MM.1S (cell line): Measurements from ENCODE around the gene MRRF.

Experiments used
- DNase-seq: peaks from one replicate; pipeline ENCODE4 v3.0.0-alpha.2; 2015
- H2AFZ ChIP-seq: fragments of 300-600 bp; sonication (generic); 2 replicates; pipeline ENCODE4 v1.6.0; 2016; ENCODE audit warnings: antibody characterized with exemption, low read length
- H3F3A ChIP-seq: fragments of 300-600 bp; sonication (generic); 2 replicates; pipeline ENCODE4 v1.6.1; 2016; ENCODE audit warnings: mild to moderate bottlenecking, antibody characterized with exemption, low read length, moderate library complexity, mixed read lengths; ENCODE audit not compliant: insufficient read depth
- H3K27ac ChIP-seq: fragments of 300-600 bp; sonication (generic); 2 replicates; pipeline ENCODE4 v1.5.1; 2016; ENCODE audit warnings: mild to moderate bottlenecking, low read length
- H3K27me3 ChIP-seq: fragments of 300-600 bp; sonication (generic); replicated peaks from 2 replicates; pipeline ENCODE4 v1.6.0; 2016; ENCODE audit warnings: low read length; ENCODE audit not compliant: insufficient read depth
- H3K36me3 ChIP-seq: fragments of 300-600 bp; sonication (generic); replicated peaks from 2 replicates; pipeline ENCODE4 v1.6.1; 2016; ENCODE audit warnings: mild to moderate bottlenecking, low read length, mixed read lengths; ENCODE audit not compliant: insufficient read depth
- H3K4me1 ChIP-seq: fragments of 300-600 bp; sonication (generic); 2 replicates; pipeline ENCODE4 v1.6.1; 2016; ENCODE audit warnings: low read length, mixed read lengths
- H3K4me2 ChIP-seq: fragments of 300-600 bp; sonication (generic); 2 replicates; pipeline ENCODE4 v1.6.0; 2016; ENCODE audit warnings: low read depth, low read length
- H3K4me3 ChIP-seq: fragments of 300-600 bp; sonication (generic); 2 replicates; pipeline ENCODE4 v1.5.1; 2016; ENCODE audit warnings: low read length, mixed read lengths
- H3K79me2 ChIP-seq: fragments of 300-600 bp; sonication (generic); 2 replicates; pipeline ENCODE4 v1.6.1; 2016; ENCODE audit warnings: mixed run types, low read length, mixed read lengths
- H3K9ac ChIP-seq: fragments of 300-600 bp; sonication (generic); 2 replicates; pipeline ENCODE4 v1.6.1; 2016; ENCODE audit warnings: low read length, mixed read lengths
- H3K9me2 ChIP-seq: fragments of 300-600 bp; sonication (generic); replicated peaks from 2 replicates; pipeline ENCODE4 v1.6.1; 2016; ENCODE audit warnings: mild to moderate bottlenecking, low read length, mixed read lengths; ENCODE audit not compliant: insufficient read depth
- H3K9me3 ChIP-seq: fragments of 300-600 bp; sonication (generic); replicated peaks from 2 replicates; pipeline ENCODE4 v1.6.1; 2016; ENCODE audit warnings: mild to moderate bottlenecking, low read length, mixed read lengths; ENCODE audit not compliant: insufficient read depth
- H4K20me1 ChIP-seq: fragments of 300-600 bp; sonication (generic); 2 replicates; pipeline ENCODE4 v1.6.1; 2016; ENCODE audit warnings: mild to moderate bottlenecking, low read length, moderate library complexity, mixed read lengths; ENCODE audit not compliant: insufficient read depth
- EZH2 ChIP-seq: fragments of 300-600 bp; sonication (generic); optimal IDR thresholded peaks from 2 replicates; pipeline ENCODE3; 2017; ENCODE audit warnings: low read depth, mild to moderate bottlenecking, antibody characterized with exemption, low read length, mixed read lengths
- EZH2phosphoT487 ChIP-seq: fragments of 300-600 bp; sonication (generic); IDR thresholded peaks from 2 replicates; pipeline ENCODE4 v1.6.1; 2018; ENCODE audit warnings: antibody characterized with exemption, low read length
- TF ChIP-seq, protein P1 (sequence below): fragments of 300-600 bp; sonication (generic); IDR thresholded peaks from 2 replicates; pipeline ENCODE4 v1.5.1; 2016; ENCODE audit warnings: antibody characterized with exemption, low read length, mixed read lengths

The MRRF gene

DNA sequence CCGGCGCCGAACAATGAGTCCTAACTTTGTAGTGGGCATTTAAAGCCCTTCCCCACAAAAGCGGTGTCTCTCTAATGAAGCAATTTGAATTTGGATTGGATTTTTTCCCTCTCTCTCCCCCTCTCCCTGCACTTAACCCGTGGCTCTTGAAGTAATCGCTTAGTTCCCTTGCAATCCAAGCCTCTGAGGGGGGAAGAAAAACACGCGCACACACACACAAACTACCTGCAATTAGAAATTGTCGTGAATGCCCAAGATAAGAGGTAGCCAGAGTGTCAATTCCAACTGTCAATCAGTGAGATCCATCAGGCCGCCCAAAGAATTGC is 37.1 kb upstream of the MRRF start:
- H3K9me3 ChIP-seq = no peaks in the 10 kb centered on the region
- no peaks in the 10 kb centered on the region for H3K79me2 ChIP-seq
- H3K4me3 ChIP-seq = no peak overlapping the region
- H3F3A ChIP-seq = no peaks in the 10 kb centered on the region
- no peak overlapping the region for H2AFZ ChIP-seq
- H3K4me1 ChIP-seq = no peaks in the 10 kb centered on the region
- H3K4me2 ChIP-seq = no peak overlapping the region
- TF ChIP-seq EZH2phosphoT487 (no peak), EZH2 (no peak)
- TF ChIP-seq, protein P1, sequence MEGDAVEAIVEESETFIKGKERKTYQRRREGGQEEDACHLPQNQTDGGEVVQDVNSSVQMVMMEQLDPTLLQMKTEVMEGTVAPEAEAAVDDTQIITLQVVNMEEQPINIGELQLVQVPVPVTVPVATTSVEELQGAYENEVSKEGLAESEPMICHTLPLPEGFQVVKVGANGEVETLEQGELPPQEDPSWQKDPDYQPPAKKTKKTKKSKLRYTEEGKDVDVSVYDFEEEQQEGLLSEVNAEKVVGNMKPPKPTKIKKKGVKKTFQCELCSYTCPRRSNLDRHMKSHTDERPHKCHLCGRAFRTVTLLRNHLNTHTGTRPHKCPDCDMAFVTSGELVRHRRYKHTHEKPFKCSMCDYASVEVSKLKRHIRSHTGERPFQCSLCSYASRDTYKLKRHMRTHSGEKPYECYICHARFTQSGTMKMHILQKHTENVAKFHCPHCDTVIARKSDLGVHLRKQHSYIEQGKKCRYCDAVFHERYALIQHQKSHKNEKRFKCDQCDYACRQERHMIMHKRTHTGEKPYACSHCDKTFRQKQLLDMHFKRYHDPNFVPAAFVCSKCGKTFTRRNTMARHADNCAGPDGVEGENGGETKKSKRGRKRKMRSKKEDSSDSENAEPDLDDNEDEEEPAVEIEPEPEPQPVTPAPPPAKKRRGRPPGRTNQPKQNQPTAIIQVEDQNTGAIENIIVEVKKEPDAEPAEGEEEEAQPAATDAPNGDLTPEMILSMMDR = no peak
- DNase-seq = no peak
- H3K9ac ChIP-seq = no peak overlapping the region
- H3K27me3 ChIP-seq = peaks cover 21% of the 10 kb centered on the region
- H3K27ac ChIP-seq = no peak overlapping the region
- no peaks in the 10 kb centered on the region for H3K9me2 ChIP-seq
- no peaks in the 10 kb centered on the region for H4K20me1 ChIP-seq
- no peaks in the 10 kb centered on the region for H3K36me3 ChIP-seq

DNA sequence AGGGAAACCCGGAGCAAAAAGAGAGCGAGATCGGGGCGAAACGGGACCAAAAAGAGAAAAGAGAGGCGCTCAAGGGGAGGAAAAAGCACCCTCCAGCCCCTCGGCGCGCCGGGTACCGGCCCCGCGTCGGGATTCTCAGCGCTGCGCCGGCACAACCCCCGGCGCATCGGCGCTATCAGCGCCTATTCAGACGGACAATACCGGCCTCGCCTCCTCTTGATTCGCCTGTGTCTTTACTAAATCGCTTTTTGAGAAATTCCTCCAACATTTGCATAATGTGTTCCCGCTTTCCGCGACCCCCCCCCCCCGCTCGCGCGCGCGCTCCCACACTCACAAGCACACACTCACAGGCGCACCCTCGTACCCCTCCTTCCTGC is 36.5 kb upstream of the MRRF start:
- H3K4me3 ChIP-seq = peak overlapping the region; percentile 12; the same call in 1 of the 2 replicates
- H4K20me1 ChIP-seq = no peaks in the 10 kb centered on the region
- H3K4me2 ChIP-seq = peak overlapping the region; percentile 45; the same call in 1 of the 2 replicates
- H3K27ac ChIP-seq = no peak overlapping the region
- no peak for TF ChIP-seq EZH2phosphoT487
- TF ChIP-seq EZH2 = no peak
- TF ChIP-seq, protein P1 = no peak
- no peaks in the 10 kb centered on the region for H3K9me3 ChIP-seq
- no peak for DNase-seq
- no peaks in the 10 kb centered on the region for H3F3A ChIP-seq
- H3K27me3 ChIP-seq = peaks cover 21% of the 10 kb centered on the region
- H3K79me2 ChIP-seq = no peaks in the 10 kb centered on the region
- no peak overlapping the region for H2AFZ ChIP-seq
- no peaks in the 10 kb centered on the region for H3K36me3 ChIP-seq
- H3K4me1 ChIP-seq = no peaks in the 10 kb centered on the region
- no peak overlapping the region for H3K9ac ChIP-seq
- H3K9me2 ChIP-seq = no peaks in the 10 kb centered on the region

DNA sequence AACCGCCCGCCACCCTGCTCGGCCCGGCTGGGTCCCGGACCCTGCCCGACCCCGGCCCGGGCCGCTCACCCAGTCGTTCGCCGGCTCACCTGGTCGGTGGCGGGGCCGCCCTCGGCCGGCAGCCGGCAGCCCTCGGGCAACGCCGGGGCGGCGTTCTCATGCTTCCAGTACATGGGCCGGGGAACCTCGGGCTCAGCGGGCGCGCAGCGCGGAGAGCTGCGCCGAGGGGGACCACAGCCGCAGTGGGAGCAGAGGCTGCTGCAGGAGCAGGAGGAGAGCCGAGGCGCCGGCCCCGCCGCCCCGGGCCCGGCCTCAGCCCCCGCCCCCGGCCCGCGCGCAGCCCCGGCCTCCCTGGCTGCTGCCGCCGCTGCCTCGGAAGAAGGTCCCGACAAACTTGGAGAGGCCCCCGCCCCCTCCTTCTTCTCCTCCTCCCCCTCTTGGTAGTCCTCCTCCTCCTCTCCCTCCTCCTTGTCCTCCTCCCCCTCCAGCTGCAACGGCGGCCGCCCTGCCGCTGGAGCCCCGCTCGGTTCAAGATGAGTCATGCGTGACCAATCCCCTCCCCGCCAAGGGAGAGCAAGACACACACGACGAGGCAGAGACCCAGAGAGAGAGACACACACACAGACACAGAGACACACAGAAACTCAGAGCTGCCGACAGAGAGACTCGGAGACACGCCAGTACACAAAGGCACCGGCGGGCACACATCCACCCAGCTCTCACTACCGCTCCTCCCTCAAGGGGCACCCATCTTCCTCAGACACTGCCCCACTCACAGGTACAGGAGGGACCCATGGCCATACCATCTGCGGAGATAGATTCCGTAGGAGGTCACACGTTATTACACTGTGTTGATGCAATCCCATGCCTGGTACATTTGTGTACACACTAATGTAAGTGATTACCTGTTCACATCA is 35.9 kb upstream of the MRRF start, which contains the start of gene LHX6:
Gene LHX6, minus strand, starts transcription at position 390 of the 917 bp plus-strand sequence. Its CDS starts 217 bp downstream, at position 173.
- Histone ChIP-seq H3K9me2 (no peaks in the 10 kb centered on the region), H3K36me3 (no peaks in the 10 kb centered on the region), H2AFZ (no peak within 1 kb of the TSS), H3F3A (no peaks in the 10 kb centered on the region), H4K20me1 (no peaks in the 10 kb centered on the region), H3K27ac (no peak within 1 kb of the TSS), H3K9me3 (no peaks in the 10 kb centered on the region), H3K79me2 (no peaks in the 10 kb centered on the region), H3K27me3 (peaks cover 21% of the 10 kb centered on the region), H3K9ac (no peak within 1 kb of the TSS), H3K4me1 (no peaks in the 10 kb centered on the region), H3K4me2 (peak within 1 kb of the TSS; percentile 45; the same call in 1 of the 2 replicates), H3K4me3 (peak within 1 kb of the TSS; percentile 12; the same call in 1 of the 2 replicates)
- TF ChIP-seq EZH2phosphoT487 (no peak), EZH2 (no peak)
- TF ChIP-seq, protein P1 = no peak
- DNase-seq = no peak
